Activated CD4-positive, alpha-beta T cell treated with anti-CD3 and anti-CD28 coated beads, Interleukin-2, amount 50 U/mL, for 4 hours (primary cell): ENCODE measurements around the gene GXYLT1.
"Not testable (repeated sequence)": the region's sequence is repeated elsewhere in the genome, so short reads cannot be mapped to it uniquely, and the experiment has no call there.

Experiments used
- DNase-seq, 2 experiments: peaks; one replicate each; pipeline ENCODE4 v3.0.0-alpha.2; 2020

Gene GXYLT1, protein sequence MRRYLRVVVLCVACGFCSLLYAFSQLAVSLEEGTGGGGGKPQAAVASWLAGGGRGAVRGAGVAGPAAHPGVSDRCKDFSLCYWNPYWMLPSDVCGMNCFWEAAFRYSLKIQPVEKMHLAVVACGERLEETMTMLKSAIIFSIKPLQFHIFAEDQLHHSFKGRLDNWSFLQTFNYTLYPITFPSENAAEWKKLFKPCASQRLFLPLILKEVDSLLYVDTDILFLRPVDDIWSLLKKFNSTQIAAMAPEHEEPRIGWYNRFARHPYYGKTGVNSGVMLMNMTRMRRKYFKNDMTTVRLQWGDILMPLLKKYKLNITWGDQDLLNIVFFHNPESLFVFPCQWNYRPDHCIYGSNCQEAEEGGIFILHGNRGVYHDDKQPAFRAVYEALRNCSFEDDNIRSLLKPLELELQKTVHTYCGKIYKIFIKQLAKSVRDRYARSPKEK

DNA sequence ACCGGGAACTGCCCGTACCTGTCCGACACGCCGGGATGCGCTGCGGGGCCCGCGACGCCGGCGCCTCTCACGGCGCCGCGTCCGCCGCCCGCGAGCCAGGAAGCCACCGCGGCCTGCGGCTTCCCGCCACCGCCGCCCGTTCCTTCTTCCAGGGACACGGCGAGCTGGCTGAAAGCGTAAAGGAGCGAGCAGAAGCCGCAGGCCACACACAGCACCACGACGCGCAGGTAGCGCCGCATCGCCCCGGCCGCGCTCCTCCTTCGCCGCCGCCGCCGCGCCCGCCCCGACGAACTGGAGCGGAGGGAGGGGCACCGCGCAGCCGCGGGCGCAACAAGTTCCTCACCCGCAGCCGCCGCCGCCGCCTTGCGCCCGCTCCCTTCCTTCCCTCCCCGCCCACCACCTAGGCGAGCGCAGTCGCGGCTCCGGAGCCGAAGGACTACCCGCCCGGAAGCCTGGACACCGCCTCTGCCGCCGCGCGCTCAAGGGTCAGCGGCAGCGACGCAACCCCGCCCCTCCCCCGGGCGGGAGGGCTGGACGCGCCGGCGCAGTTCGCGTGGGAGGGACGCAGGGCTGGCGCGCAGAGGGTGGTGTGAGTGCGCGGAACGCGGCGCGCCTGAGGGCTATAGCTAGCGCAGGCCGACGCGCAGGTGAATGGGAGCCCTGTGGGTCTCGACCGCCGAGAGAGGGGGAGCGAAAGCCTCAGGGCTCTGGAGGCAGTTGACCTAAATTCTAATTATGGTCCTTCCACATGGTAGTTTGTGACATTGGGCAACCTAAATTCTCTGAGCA lies at the start of gene GXYLT1:
Gene GXYLT1 (minus strand): TSS at position 467 of the 789 bp plus-strand sequence. CDS start 228 bp downstream, at position 239.
- DNase-seq = peak; percentile 59 to 60

DNA sequence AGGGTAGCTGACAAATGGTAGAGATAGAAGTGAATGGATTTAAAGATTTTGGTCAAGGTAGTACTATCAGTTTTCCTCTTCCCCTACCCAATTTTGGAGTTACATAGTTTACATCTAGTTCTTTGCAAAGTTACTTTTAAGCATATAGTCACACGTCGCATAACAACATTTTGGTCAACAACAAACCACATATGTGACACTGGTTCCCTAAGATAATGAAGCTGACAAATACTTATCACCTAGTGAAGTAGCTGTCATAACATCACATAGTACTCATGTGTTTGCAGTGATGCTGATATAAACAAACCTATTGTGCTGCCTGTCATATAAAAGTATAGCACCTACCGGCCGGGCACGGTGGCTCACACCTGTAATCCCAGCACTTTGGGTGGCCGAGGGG lies 48.0 kb upstream of the GXYLT1 start:
- DNase-seq = no peak

DNA sequence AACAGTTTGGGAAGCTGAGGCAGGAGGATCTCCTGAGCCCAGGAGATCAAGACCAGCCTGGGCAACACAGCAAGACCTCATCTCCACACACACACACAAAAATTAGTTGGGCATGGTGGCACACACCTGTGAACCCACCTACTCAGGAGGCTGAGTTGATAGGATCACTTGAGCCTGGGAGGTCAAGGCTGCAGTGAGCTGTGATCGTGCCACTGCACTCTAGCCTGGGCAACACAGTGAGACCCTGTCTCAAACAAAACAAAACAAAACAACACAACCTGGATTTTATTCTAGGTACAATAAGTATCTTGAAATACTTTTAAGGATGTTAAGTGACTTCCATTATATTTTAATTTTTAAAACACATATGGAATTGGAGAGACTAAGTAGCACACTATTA lies 47.6 kb upstream of the GXYLT1 start:
- no peak for DNase-seq

DNA sequence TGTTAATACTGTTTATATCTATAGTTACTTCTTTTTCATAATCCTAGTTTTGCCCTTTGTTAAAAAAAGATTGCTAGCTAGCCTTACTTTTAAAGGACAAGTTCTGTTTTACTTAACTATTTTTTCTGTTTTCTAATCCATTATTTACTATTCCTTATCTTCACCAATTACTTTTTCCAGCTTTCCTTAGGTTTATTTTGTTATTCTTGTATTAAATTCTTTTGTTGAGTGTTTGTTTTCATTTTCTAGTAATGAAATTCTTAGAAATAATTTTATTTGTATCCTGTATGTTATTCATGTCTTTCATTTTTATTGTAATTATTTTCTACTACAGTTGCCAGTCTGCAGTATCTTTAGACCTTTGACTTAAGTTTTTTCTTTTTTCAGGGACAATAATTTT lies 45.7 kb upstream of the GXYLT1 start:
- DNase-seq = no peak

DNA sequence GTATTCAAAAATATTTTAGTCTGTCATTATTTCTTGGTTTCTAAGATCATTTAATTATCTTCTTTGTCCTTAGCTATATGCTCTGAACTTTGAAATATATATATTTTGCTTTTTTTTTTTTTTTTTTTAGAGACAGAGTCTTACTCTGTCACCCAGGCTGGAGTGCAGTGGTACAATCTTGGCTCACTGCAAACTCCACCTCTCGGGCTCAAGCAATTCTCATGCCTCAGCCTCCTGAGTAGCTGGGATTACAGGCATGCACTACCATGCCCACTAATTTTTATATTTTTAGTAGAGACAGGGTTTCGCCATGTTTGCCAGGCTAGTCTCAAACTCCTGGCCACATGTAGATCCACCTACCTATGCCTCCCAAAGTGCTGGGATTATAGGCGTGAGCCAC lies 43.6 kb upstream of the GXYLT1 start:
- DNase-seq = not testable (repeated sequence)

DNA sequence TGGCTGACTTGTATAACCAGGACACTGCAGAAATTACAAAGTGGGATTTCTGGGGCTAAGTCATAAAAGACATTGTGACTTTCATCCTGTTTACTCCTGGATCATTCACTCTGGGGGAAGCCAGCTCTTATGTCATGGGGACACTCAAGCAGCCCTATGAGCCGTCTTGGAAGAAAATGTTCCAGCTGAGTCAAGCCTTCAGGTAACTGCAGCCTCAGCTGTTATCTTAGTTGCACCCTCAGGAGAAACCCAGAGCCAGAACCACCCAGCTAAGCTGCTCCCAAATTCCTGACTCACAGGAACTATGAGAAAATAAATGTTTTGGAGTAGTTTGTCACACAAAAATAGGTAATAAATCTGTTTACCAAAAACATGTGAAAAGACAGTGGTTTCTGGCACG lies 43.1 kb upstream of the GXYLT1 start:
- no peak for DNase-seq

DNA sequence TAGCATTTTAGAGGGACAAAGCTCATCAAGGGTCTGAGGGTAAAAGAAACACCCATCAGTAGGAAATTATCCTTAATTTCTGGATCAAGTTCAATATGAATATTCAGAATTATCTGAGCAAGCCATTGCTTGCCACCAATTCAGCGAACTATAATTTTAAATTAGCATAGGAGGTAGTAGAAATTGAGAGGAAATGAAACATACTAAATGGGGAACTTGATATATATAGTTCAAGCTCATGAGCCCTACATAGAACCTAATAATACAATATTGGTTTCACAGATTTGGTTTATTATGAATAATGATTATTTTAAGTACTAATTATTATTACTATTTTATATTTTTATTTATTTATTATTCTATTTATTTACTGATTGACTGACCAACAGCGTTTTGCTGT lies 42.1 kb upstream of the GXYLT1 start:
- DNase-seq = no peak

DNA sequence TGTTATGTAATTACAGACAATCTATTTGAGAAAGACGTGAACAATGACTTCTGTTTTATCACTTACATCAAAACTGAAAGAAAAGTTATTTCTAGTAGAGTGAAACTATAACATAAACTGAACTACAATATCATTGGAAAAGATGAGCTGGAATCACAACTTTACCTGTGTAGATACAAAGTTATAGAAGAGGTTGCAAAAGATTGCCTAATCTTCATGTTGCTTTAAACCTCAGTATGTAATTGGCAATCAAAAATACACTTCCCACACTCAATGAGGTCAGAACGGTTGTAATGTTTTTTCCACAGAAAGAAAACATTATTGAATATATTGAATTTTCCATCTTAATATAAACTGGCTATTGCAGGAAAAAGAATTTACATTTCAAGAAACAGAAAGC lies 37.7 kb upstream of the GXYLT1 start:
- DNase-seq = no peak

DNA sequence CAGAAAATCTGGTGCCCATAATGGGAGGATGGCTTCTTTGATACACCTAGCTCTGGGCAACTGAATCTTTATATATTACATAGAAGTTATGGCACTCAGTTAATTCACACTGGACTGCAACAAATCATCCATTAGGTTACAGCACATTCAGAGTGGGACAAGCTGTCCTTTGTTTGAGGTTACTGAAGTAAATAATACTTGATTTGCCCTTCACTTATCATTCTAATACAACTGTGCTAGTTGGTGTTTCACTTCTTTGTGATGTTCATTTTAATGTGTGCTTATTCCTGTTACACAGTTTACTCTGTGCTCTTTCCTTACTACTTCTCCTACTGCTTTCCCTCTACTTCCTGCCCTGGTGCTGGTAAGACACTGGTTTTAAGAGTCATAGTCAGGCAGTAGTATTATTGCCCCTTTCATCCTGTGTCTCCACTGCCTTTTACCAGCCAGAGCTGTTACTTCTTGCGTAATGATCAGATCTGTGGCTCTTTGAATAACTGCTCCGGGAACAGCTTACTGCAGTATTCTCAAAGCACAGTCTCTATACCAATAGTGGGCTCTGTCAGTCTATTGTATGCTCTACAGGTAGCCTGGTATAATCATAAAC lies 36.4 kb upstream of the GXYLT1 start:
- no peak for DNase-seq

DNA sequence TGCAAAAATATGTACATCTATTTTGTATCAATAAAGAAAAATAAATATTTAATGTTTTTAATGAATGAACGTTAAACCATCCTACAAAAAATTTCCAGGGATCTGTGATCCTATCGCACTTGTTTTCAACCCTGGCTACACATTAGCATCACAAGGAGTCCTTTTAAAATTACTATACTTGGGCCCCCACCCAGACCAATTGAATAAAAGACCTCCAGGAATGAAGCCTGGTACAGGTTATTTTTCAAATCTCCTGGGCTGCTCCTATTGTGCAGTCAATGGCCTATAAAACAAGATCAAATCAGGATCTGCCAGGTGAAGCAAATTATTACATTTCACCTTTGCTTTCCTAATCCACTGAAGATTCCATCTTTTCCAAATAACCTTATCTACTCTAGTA lies 33.4 kb upstream of the GXYLT1 start:
- DNase-seq = no peak

DNA sequence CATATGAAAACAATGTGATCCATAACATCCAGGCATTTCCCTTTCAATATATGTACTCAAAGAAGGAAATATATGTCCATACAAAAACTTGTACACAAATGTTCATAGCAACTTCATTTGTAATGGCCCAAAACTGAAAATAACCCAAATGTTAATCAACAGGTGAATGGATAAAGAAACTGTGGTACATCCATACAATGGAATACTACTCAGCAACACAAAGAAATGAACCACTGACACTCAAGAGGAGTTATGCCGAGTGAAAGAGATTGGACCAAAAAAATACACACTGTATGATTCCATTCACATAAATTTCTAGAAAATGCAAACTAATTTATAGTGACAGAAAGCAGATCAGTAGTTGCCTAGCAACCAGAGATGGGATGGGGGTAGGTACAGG lies 30.3 kb upstream of the GXYLT1 start:
- no peak for DNase-seq

DNA sequence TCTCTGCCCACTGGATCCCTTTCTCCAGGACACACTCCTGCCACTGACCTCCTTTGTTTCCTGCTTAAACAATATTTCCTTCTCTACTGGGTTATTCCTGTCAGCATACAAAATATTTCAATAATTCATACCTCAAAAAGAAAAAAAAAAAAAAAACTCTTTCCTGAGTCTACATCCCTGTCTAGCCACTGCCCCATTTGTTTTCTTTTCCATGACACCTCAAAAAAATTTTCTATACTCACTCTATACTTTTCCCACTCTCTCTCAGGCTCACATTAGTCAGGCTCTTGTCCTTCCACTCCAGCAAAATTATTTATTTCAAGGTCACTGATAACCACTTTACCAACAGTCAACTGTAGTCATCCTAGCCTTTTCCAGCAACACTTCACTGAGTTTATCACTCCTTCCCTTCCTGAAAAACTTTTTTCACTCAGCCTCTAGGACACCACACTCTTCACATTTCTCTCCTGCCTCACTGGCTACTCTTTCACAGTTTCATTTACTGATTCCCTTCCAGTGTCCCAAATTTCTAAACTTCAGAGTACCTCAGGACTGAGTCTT lies 29.4 kb upstream of the GXYLT1 start:
- DNase-seq = no peak

DNA sequence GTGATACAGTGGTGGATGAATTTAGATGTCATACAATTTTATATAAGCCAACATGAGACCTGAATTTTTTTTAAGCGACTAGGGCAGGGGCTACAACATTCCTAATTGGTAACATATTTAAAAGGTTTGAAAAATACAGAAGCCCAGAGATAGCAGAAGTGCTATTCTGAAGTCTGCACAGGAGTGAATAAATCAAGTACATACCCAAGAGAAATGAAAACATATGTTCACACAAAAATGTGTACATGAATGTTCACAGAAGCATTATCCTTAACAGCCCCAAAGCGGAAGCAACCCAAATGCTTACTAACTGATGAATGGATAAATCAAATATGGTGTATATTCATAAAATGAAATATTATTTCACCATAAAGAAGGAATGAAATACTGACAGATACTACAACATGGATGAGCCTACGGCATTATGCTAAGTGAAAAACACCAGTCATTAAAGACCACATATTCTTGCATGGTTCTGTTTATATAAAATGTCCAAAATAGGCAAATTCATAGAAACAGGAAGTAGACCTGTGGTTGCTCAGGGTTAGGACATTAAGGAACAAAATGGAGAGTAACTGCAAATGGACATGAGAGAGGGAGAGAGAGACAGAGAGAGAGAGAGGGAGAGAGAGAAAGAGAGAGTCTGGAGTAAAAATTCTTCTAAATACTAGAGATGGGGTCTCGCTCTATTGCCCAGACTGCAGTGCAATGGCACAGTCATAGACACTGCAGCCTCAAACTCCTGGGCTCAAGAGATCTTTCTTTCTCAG lies 28.0 kb upstream of the GXYLT1 start:
- no peak for DNase-seq

DNA sequence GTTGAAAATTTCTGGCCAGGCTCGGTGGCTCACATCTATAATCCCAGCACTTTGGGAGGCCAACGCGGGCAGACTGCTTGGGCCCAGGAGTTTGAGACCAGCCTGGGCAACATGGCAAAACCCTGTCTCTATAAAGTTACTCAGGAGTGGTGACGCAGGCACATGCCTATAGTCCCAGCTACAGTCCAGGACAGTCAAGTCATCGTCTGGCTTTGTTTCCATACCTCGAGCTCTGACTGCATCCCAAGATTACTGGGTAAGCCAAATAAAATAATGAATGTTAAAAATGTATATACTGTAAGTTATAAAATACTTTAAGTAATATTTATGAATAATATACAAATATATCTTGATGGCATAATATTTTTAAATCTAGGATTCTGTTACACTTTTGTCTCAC lies 23.0 kb upstream of the GXYLT1 start:
- DNase-seq = no peak

DNA sequence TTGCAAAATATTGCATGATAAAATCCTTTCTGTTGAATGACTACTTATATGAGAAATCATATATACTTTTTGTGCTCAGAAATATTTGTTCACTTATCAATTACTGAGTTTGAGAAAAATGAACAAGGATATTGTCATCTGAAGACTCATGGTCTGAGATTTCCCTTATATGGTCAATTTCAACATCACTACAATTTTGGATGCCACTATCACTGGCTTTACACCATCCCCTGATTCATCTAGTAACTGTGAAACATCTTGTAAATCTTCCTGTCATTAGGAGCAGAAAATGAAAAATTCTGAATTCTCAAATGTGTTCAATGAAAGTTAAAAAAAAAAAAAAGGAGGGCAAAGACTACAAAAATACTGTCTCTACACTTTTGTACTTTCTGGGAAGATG lies 21.8 kb upstream of the GXYLT1 start:
- no peak for DNase-seq

DNA sequence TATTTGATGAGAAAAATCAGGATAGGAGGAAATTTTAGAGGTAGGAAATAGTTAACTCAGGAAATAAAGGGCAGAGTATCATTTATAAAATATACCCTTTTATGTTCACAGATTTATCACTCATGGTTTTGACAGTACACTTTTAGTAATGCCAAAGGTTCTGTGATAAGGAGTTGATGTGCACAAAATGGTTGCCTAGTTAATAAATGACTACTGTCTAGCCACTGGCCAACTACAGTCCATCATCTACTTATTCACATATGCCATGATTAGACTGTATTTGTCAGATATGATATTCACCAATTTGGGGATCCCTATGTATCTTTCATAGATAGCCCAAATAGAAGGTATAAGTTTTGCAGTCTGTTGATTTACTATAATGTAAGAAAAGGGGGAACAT lies 19.2 kb upstream of the GXYLT1 start:
- DNase-seq = no peak

DNA sequence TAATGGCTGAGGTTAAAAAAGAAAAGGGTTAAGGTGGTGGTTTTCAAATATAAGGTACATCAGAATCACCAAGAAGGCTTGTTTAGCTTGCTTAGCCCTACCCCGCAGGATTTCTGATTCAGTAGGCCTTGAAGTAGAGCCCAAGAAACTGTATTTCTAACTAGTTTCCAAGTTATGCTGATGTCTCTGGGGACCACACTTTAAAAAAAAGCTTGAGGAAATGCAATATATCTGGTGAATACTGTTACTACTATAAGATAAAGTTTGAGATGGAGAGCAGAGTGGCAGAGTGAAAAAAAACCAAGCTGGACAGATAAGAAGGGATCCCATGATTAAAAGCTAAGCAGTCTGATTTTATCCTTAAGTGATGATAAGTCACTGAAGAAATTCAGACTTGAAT lies 18.3 kb upstream of the GXYLT1 start:
- no peak for DNase-seq

DNA sequence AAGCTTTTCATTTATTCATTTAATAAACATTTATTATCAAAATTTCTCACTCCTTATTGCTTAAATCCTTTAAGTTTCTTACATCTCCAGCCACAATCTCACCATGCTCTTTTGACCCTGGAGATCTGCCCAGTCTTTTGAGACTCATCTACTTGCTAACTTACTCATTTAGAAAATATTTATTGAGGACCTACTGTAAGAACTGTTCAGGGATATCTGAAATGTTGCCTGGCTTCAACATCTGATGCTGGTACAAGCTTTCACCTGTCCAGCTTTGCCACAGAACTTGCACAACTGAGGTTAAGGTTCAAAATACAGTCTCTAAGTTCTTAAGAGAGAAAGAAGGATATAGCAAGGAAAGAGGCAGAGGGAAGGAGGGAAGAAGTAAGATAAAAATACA lies 17.5 kb upstream of the GXYLT1 start:
- DNase-seq = no peak

DNA sequence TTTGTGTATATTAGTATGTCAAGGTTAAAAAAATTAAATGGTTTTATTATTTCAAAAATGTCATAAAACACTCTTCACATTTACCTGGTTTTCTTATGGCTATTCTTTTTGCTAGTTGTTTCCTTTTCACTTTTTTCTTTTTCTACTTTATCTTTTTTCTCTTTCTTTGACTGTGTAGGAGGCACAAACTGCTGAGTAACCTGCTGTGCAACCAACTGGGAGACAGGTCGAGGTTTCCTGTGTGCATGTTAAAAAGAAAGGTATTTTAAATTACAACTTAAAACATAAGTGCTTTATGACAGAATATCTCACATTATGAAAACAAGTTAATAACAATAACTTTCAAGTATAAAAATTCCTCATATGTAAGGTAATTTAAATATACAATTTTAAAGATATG lies 16.9 kb upstream of the GXYLT1 start:
- no peak for DNase-seq

DNA sequence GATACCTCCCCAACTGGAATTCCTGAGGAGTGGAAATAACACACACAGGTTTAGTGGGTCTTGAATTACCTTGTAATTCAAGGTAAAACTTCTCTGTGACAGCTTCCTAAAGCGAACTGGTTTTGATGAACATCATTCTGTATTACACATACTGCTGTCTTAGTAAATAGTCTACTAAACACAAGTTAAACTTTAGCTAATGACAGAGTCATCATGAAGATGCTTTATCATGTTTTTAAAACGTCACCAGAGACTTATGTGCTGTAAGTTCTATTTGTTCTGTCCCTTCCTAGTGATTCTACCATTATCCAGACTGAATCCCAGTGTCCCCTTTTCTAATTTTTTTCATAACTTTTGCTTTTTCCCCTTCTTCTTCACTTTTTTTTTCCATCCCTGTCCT lies 11.6 kb upstream of the GXYLT1 start:
- DNase-seq = no peak

DNA sequence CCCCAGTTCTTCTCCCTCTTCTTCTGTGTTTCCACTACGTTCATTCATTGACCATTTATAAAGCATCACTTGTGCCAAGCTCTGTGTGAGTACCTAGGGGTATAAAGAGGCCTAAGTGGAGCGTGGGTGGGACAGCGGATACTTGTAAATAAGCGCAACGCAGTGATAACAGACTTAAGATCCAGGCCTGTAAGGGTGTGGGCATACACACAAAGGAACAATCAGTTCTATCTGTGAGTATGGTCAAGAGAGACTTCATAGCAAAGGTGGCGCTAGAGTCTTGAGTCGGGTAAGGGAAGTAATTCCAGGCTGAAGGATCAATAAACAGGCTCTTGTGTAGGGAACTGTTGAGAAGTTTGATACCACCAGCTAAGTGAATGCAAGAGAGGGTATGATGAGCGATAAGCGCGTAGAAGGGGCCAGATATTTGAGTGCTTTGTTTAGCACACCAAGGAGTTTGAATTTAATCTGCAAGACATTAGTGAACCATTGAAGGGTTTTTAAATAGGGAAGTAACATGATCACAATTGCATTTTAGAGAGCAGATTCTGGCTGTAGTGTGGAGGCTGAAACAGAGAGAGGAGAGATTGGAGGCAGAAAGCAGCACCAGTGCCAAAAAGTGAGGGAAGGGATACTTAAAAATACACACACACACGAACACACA lies 1.0 kb upstream of the GXYLT1 start:
- no peak for DNase-seq

DNA sequence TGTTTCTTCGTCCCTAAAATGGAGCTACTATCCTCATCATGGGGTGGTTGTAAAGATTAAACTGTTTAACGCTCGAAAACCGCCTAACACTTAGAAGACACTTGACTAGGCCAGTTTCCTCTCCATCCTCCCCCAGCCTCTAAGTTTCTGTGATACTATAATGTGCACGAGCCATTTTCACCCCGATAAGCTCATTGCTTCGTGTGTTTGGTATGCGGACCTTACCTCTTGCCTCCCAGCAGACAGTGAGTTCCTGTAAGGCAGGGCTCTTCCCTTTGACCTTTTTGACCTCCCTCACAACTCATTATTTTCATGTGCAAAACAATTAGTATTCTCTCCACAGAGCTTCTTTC lies 499 bp upstream of the GXYLT1 start:
- no peak for DNase-seq

DNA sequence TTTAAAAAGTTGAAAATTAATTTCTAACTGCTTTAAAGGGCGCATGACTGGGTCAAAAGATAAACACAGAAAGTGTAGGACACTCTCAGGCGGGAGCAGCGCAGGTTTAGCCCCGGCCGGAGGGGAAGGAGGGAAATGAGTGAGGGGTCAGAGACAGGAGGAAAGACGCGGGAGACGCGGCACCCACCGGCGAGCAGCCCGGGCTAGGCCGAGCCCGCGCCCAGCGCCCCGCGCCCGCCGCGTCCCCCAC lies 591 bp downstream of the GXYLT1 start:
- DNase-seq = no peak
